Dendritic cell treated with granulocyte-macrophage colony-stimulating factor and Interleukin-4, amounts not matched to agents 40 ng/mL and 50 ng/mL, for 4 days (primary cell): ENCODE measurements around the gene KRTAP4-16.
A peak's percentile ranks its signal among the peaks of the same experiment; 100 is the strongest.
"Not testable (repeated sequence)": the region's sequence is repeated elsewhere in the genome, so short reads cannot be mapped to it uniquely, and the experiment has no call there.

Source experiments
- H3K27ac Mint-ChIP-seq: one replicate; pipeline ENCODE4 v1.8.0; 2022; ENCODE audit warnings: mild to moderate bottlenecking, mixed read lengths
- H3K27me3 Mint-ChIP-seq: one replicate; pipeline ENCODE4 v1.8.0; 2022; ENCODE audit warnings: mild to moderate bottlenecking, mixed read lengths
- H3K36me3 Mint-ChIP-seq: one replicate; pipeline ENCODE4 v1.8.0; 2022; ENCODE audit warnings: low read depth, mixed read lengths
- H3K4me1 Mint-ChIP-seq: one replicate; pipeline ENCODE4 v1.8.0; 2022; ENCODE audit warnings: low read depth, mixed read lengths
- H3K4me3 Mint-ChIP-seq: one replicate; pipeline ENCODE4 v1.8.0; 2022; ENCODE audit warnings: mild to moderate bottlenecking, moderate library complexity, mixed read lengths
- H3K9me3 Mint-ChIP-seq: one replicate; pipeline ENCODE4 v1.8.0; 2022; ENCODE audit warnings: mixed read lengths
- intact Hi-C: fragments of 100-400 bp; cut with micrococcal nuclease; formaldehyde crosslinking; loops from one replicate; pipeline ENCODE4 v1.15.0; 2022

The KRTAP4-16 gene

GRCh38 chr17:41127371-41127770 lies 25.4 kb upstream of the KRTAP4-16 start:
- Mint-ChIP-seq H3K9me3 (no peaks in the 10 kb centered on the region), H3K27me3 (peaks cover 3% of the 10 kb centered on the region), H3K4me1 (peaks cover 10% of the 10 kb centered on the region), H3K27ac (no peak overlapping the region), H3K36me3 (no peaks in the 10 kb centered on the region), H3K4me3 (no peak overlapping the region)
- intact Hi-C loops, result loop anchor here (10.0 kb wide), 1 partner anchor 47 kb away; the partner anchor contains the start of gene KRTAP4-2

GRCh38 chr17:41126412-41126811 lies 24.4 kb upstream of the KRTAP4-16 start:
- Mint-ChIP-seq H3K27me3 (peaks cover 3% of the 10 kb centered on the region), H3K9me3 (no peaks in the 10 kb centered on the region), H3K36me3 (no peaks in the 10 kb centered on the region), H3K27ac (no peak overlapping the region), H3K4me1 (peaks cover 7% of the 10 kb centered on the region), H3K4me3 (no peak overlapping the region)
- intact Hi-C loops, result loop anchor here (10.0 kb wide), 1 partner anchor 48 kb away; the partner anchor contains the start of gene KRTAP4-2

- peaks cover 3% of the 10 kb centered on the region for H3K27me3 Mint-ChIP-seq
- H3K4me1 Mint-ChIP-seq, result peaks cover 7% of the 10 kb centered on the region
- no peaks in the 10 kb centered on the region for H3K9me3 Mint-ChIP-seq
- H3K4me3 Mint-ChIP-seq, result no peak overlapping the region
- no peak overlapping the region for H3K27ac Mint-ChIP-seq
- intact Hi-C loops, result loop anchor here (10.0 kb wide), 1 partner anchor 50 kb away; the partner anchor contains the start of gene KRTAP4-2
- no peaks in the 10 kb centered on the region for H3K36me3 Mint-ChIP-seq
Observed at GRCh38 chr17:41125064-41125463, 23.1 kb upstream of the KRTAP4-16 start.

GRCh38 chr17:41123991-41124371 lies 22.0 kb upstream of the KRTAP4-16 start, which contains the start of gene KRTAP4-12:
Gene KRTAP4-12 (minus strand): TSS chr17:41124182. CDS start chr17:41124122, 60 bp downstream.
- H3K4me1 Mint-ChIP-seq, result peaks cover 12% of the 10 kb centered on the region
- not testable (repeated sequence) for H3K4me3 Mint-ChIP-seq, H3K9me3 Mint-ChIP-seq, H3K27ac Mint-ChIP-seq, H3K27me3 Mint-ChIP-seq, H3K36me3 Mint-ChIP-seq
- intact Hi-C loops, result loop anchor here (10.0 kb wide), 1 partner anchor 51 kb away; the partner anchor contains the start of gene KRTAP4-2

GRCh38 chr17:41123292-41123990 lies 21.4 kb upstream of the KRTAP4-16 start:
- H3K4me1 Mint-ChIP-seq, result peaks cover 12% of the 10 kb centered on the region
- H3K4me3 Mint-ChIP-seq, H3K9me3 Mint-ChIP-seq, H3K27me3 Mint-ChIP-seq, H3K36me3 Mint-ChIP-seq, H3K27ac Mint-ChIP-seq: not testable (repeated sequence)
- intact Hi-C loops, result loop anchor here (10.0 kb wide), 1 partner anchor 51 kb away; the partner anchor contains the start of gene KRTAP4-2

GRCh38 chr17:41121742-41122141 lies 19.7 kb upstream of the KRTAP4-16 start:
- peaks cover 12% of the 10 kb centered on the region for H3K27me3 Mint-ChIP-seq
- no peaks in the 10 kb centered on the region for H3K36me3 Mint-ChIP-seq
- no peak overlapping the region for H3K4me3 Mint-ChIP-seq
- no peak overlapping the region for H3K27ac Mint-ChIP-seq
- intact Hi-C loops, result loop anchor here (10.0 kb wide), 1 partner anchor 53 kb away; the partner anchor contains the start of gene KRTAP4-2
- H3K9me3 Mint-ChIP-seq, result no peaks in the 10 kb centered on the region
- peaks cover 12% of the 10 kb centered on the region for H3K4me1 Mint-ChIP-seq

GRCh38 chr17:41119696-41120690 lies 18.0 kb upstream of the KRTAP4-16 start:
- Mint-ChIP-seq H3K27me3 (peaks cover 12% of the 10 kb centered on the region), H3K4me1 (peaks cover 18% of the 10 kb centered on the region)
- H3K4me3 Mint-ChIP-seq, H3K36me3 Mint-ChIP-seq, H3K9me3 Mint-ChIP-seq, H3K27ac Mint-ChIP-seq: not testable (repeated sequence)
- intact Hi-C loops, result loop anchor here (10.0 kb wide), 1 partner anchor 55 kb away; the partner anchor contains the start of gene KRTAP4-2

GRCh38 chr17:41118721-41119120 lies 16.7 kb upstream of the KRTAP4-16 start:
- H3K36me3 Mint-ChIP-seq, result no peaks in the 10 kb centered on the region
- H3K27me3 Mint-ChIP-seq, result peaks cover 13% of the 10 kb centered on the region
- peaks cover 18% of the 10 kb centered on the region for H3K4me1 Mint-ChIP-seq
- H3K27ac Mint-ChIP-seq, result no peak overlapping the region
- H3K4me3 Mint-ChIP-seq, result no peak overlapping the region
- intact Hi-C loops, result no loop called here
- H3K9me3 Mint-ChIP-seq, result no peaks in the 10 kb centered on the region

GRCh38 chr17:41117846-41118386 lies 15.9 kb upstream of the KRTAP4-16 start, which contains the start of gene KRTAP4-11:
Gene KRTAP4-11 (minus strand): TSS chr17:41118373. CDS start chr17:41118315, 58 bp downstream.
- Mint-ChIP-seq H3K4me1 (peaks cover 18% of the 10 kb centered on the region), H3K27ac (peak within 1 kb of the TSS; percentile 56), H3K27me3 (peaks cover 11% of the 10 kb centered on the region)
- intact Hi-C loops, H3K4me3 Mint-ChIP-seq, H3K36me3 Mint-ChIP-seq, H3K9me3 Mint-ChIP-seq: not testable (repeated sequence)

GRCh38 chr17:41116297-41116696 lies 14.3 kb upstream of the KRTAP4-16 start:
- intact Hi-C loops, result no loop called here
- Mint-ChIP-seq H3K4me1 (peaks cover 18% of the 10 kb centered on the region), H3K4me3 (no peak overlapping the region), H3K27ac (no peak overlapping the region), H3K9me3 (peaks cover 5% of the 10 kb centered on the region), H3K27me3 (peaks cover 11% of the 10 kb centered on the region), H3K36me3 (no peaks in the 10 kb centered on the region)

- peaks cover 9% of the 10 kb centered on the region for H3K9me3 Mint-ChIP-seq
- H3K27me3 Mint-ChIP-seq, result peaks cover 1% of the 10 kb centered on the region
- intact Hi-C loops, result no loop called here
- H3K4me1 Mint-ChIP-seq, result peaks cover 11% of the 10 kb centered on the region
- H3K27ac Mint-ChIP-seq, result no peak overlapping the region
- no peaks in the 10 kb centered on the region for H3K36me3 Mint-ChIP-seq
- no peak overlapping the region for H3K4me3 Mint-ChIP-seq
Observed at GRCh38 chr17:41111151-41111885, 9.3 kb upstream of the KRTAP4-16 start.

GRCh38 chr17:41108728-41109386 lies 6.8 kb upstream of the KRTAP4-16 start:
- H3K4me3 Mint-ChIP-seq, intact Hi-C loops, H3K36me3 Mint-ChIP-seq, H3K27ac Mint-ChIP-seq, H3K9me3 Mint-ChIP-seq, H3K4me1 Mint-ChIP-seq, H3K27me3 Mint-ChIP-seq: not testable (repeated sequence)
